ENCODE results near the gene CTXND1. TPM values are rescaled to one million over a fixed set of nuclear protein-coding genes. Genes with fewer than 3 reads are reported as not detected.

The CTXND1 gene
- total and polyA plus RNA-seq, 2 of the 8 experiments (the other 6 are each of a cell fraction or from before 2014, with no cell fraction given) = 0.03 TPM; not detected in 1

GRCh38 chr15:80277147-80277546 lies 25.1 kb upstream of the CTXND1 start:
- Histone ChIP-seq H2AK5ac (ENCODE audit: low read depth, low read length) (no peak overlapping the region), H4K20me1 (replicated peaks in 1 of 2; ENCODE audit: control insufficient read depth in 1 of 2, insufficient read depth in 2 of 2, low read length in 2 of 2) (no peaks in the 10 kb centered on the region), H3K4me1 (replicated peaks in 1 of 4; ENCODE audit: control insufficient read depth in 3 of 4, insufficient read depth in 4 of 4, low read length in 3 of 4) (no peaks in the 10 kb centered on the region), H3K79me2 (ENCODE audit: control insufficient read depth in 1 of 2, insufficient read depth in 2 of 2, low read length in 2 of 2) (no peaks in the 10 kb centered on the region), H3K23me2 (ENCODE audit: low read depth, low read length) (no peaks in the 10 kb centered on the region), H4K5ac (ENCODE audit: insufficient read length, low read depth, low read length) (no peak overlapping the region), H3K79me1 (ENCODE audit: low read depth, low read length) (no peaks in the 10 kb centered on the region), H2BK120ac (replicated peaks; ENCODE audit: low read depth, low read length) (no peak overlapping the region), H2BK5ac (ENCODE audit: low read depth, low read length) (no peak overlapping the region), H2AFZ (ENCODE audit: low read length) (no peak overlapping the region), H3K36me3 (ENCODE audit: control insufficient read depth in 2 of 4, insufficient read depth in 4 of 4, low read length in 3 of 4) (no peaks in the 10 kb centered on the region), H3K56ac (replicated peaks; ENCODE audit: insufficient read length, low read depth, low read length) (no peak overlapping the region), H3K18ac (ENCODE audit: extremely low read depth, low read length) (no peak overlapping the region), H2BK20ac (ENCODE audit: low read length) (no peak overlapping the region), H3K9ac (replicated peaks in 1 of 4; ENCODE audit: extremely low read depth in 1 of 4, low read depth in 3 of 4, low read length in 3 of 4) (no peak overlapping the region), H4K8ac (ENCODE audit: extremely low read depth, insufficient read depth, low read length) (no peak overlapping the region), H3K4ac (replicated peaks; ENCODE audit: insufficient read length, low read depth, low read length) (no peak overlapping the region), H3K27me3 (replicated peaks in 1 of 4; ENCODE audit: control insufficient read depth in 3 of 4, extremely low read depth in 1 of 4, insufficient read depth in 3 of 4, low read length in 3 of 4) (no peaks in the 10 kb centered on the region), H3K9me3 (ENCODE audit: insufficient read depth in 2 of 2, low read depth in 1 of 2, low read length in 1 of 2) (no peaks in the 10 kb centered on the region), H3K14ac (ENCODE audit: insufficient read length) (no peak overlapping the region), H2BK15ac (ENCODE audit: low read length) (no peak overlapping the region), H4K91ac (replicated peaks; ENCODE audit: insufficient read length, low read length) (no peak overlapping the region), H3K27ac (ENCODE audit: low read depth, low read length) (no peak overlapping the region), H3K23ac (ENCODE audit: insufficient read length) (no peak overlapping the region), H2BK12ac (ENCODE audit: low read depth, low read length) (peak overlapping the region; percentile 22; the same call in 1 of the 2 replicates), H3K4me2 (ENCODE audit: insufficient read depth in 1 of 2, low read depth in 2 of 2, low read length in 2 of 2) (no peak overlapping the region), H3K4me3 (ENCODE audit: extremely low read depth in 1 of 4, insufficient read depth in 2 of 4, low read depth in 3 of 4, low read length in 4 of 4) (no peak overlapping the region)
- POLR2A ChIA-PET (ENCODE audit: partially characterized antibody) = no interaction called here
- WGBS, 2 experiments (ENCODE audit: extremely low coverage in 1 of 2, insufficient coverage in 1 of 2, insufficient read length in 1 of 2, insufficient replicate concordance in 2 of 2, low coverage in 1 of 2, low lambda C conversion rate in 2 of 2, missing lambda C conversion rate in 1 of 2) = 70% methylated on average over 6 of the region's 6 CpGs; no CpG with 5 or more reads in 1 of the 2 experiments
- FAIRE-seq (no peak), DNase-seq (ENCODE audit: low read depth in 1 of 2, low spot score in 2 of 2) (no peak)
- CTCF ChIA-PET (ENCODE audit: partially characterized antibody) = interaction anchor here (1.4 to 1.6 kb wide), 2 partner anchors 32 to 88 kb away, joined by 3 to 4 read pairs; no protein-coding TSS in a partner anchor
- TF ChIP-seq EGR1 (IDR thresholded peaks at IDR 0.05; ENCODE audit: borderline replicate concordance, low read depth, low read length) (no peak), CTCF (IDR thresholded peaks at IDR 0.05; ENCODE audit: control extremely low read depth in 1 of 3, insufficient read depth in 1 of 3, low read depth in 1 of 3, low read length in 3 of 3) (no peak), NANOG (IDR thresholded peaks at IDR 0.05; ENCODE audit: insufficient read depth, low read depth, low read length, poor library complexity, severe bottlenecking) (no peak), HDAC2 (IDR thresholded peaks at IDR 0.05; ENCODE audit: borderline replicate concordance in 1 of 2, low read depth in 2 of 2, low read length in 2 of 2) (no peak), SIX5 (IDR thresholded peaks at IDR 0.05; ENCODE audit: low read depth, low read length) (no peak), SIN3A (conservative IDR thresholded peaks at IDR 0.05 in 1 of 2, IDR thresholded peaks at IDR 0.05 in 1 of 2; ENCODE audit: low read depth in 1 of 2, low read length in 2 of 2) (no peak), TCF12 (IDR thresholded peaks at IDR 0.05; ENCODE audit: low read depth, low read length) (no peak), USF2 (IDR thresholded peaks at IDR 0.05; ENCODE audit: low read length) (no peak), JUN (IDR thresholded peaks at IDR 0.05; ENCODE audit: low read depth, low read length) (no peak), PHF8 (conservative IDR thresholded peaks at IDR 0.05; ENCODE audit: low read depth, low read length) (no peak)

Data from H1 (cell line).